Activated naive CD4-positive, alpha-beta T cell treated with Interleukin-2 at 50 U/mL for 16 hours (primary cell): ENCODE measurements around the gene TOX4.
"Not testable (repeated sequence)": the region's sequence is repeated elsewhere in the genome, so short reads cannot be mapped to it uniquely, and the experiment has no call there.

ENCODE experiments used
- DNase-seq: peaks from one replicate; pipeline ENCODE4 v3.0.0-alpha.2; 2020

Gene TOX4

DNA sequence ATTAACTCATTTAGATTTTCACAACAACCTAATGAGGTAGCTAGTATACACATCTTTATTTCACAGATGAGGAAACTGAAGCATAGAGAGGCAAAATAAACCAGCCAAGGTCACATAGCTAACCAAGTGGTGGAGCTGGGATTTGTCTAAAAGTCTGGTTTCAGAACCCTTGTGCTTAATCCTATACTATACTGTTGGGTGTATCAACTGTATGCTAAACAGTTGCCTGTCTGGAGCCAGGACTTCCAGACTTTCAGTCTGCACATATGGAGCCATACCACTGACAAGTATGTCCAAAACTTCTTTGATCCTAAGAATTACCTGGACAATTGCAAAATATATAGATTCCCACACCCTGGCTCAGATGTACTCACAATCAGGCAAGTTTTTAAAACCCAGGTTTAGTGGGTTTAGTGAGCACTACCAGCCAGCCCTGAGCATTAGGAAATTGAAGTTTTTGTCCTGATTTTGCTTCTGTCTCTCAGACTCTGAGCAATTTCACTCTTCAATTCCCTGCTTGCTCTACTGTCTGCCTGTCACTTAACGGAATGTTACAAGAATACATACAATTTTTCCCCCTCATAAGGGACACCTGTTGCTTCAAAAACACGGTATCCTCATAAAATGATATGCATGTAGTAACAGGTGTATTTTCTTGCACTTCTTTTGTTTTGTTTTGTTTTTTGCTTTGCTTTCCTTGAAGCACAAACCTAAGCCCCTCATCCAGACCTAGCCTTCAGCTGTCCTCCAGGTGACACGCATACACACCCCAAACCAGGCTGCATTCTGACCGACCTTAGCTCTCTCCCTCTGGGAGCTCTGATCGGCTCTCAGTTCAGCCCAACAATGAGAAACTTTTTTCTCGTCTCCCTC lies 58.8 kb downstream of the TOX4 start:
- DNase-seq: no peak

DNA sequence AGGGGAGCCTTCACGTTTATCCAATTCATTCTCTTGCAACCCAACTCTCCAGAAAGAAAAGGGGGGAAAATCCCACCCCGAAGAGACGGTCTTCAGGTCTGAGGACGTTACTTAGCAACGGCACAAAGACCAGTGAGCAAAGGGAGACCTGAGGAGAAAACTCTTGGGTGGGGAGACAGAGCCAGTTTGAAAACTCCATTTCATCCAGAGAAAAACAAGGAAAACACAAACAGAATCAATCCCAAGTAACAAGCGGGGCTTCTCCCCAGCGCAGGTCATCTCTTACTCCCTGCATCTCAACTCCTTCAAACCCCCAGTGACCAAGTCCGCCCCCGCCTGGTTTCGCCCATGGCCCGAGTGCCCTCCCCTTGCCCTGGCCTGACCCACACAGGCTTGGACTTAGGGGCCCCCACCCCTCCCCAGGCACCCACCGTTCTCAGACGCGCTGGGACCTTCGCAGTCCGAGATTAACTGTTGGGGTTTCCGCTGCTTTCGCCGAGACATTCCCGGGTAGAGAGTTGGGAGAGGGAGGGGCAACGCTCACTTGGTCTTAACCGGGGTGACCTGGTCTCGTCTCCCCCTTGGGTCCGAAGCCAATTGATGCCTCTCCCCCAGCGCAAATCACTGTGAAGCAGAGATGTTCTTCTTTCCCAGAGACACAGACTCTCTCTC lies 59.6 kb downstream of the TOX4 start:
- no peak for DNase-seq

DNA sequence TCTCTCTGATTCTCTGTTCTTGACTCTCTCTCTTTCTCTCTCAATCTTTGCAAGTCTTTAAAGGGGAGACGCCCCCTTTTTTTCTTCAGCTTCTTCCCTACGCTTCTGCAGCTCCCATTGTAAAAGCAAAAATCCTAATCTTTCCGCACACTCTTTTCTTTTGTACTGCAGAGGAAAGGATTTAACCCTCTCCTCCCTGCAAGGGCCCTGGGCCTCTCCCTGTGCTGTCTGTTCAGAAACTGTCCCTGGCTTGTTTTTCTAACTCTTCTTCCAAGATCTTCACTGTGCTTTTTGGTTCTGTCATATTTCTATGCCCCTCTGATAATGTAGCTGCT lies 60.1 kb downstream of the TOX4 start:
- no peak for DNase-seq

GRCh38 chr14:21539189-21539940 lies 62.4 kb downstream of the TOX4 start:
- no peak for DNase-seq

DNA sequence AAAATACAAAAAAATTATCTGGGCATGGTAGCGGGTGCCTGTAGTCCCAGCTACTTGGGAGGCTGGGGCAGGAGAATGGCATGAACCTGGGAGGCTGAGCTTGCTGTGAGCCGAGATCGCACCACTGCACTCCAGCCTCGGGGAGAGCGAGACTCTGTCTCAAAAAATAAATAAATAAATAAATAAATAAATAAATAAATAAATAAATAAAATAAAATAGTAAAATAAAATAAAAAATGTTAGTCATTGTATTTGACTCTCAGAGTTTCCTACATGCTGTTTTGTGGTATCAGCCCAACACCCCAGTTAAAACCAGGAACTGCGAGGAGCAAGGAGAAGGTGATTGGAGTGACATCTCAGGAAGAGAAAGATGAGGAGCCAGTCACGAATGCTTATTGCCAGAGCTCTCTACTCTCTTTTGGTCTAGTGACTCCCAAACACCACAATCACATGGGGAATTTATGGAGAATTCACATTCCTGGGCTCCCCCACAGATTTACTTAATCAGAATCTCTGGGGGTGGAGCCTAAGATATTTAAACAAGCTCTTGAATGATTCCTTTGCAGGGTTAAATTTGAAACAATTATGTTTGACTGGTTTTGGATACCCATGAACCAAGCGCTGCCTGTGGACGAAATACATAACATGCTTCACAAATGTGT lies 64.5 kb downstream of the TOX4 start:
- DNase-seq: no peak

GRCh38 chr14:21543521-21543960 lies 66.5 kb downstream of the TOX4 start:
- DNase-seq: no peak

DNA sequence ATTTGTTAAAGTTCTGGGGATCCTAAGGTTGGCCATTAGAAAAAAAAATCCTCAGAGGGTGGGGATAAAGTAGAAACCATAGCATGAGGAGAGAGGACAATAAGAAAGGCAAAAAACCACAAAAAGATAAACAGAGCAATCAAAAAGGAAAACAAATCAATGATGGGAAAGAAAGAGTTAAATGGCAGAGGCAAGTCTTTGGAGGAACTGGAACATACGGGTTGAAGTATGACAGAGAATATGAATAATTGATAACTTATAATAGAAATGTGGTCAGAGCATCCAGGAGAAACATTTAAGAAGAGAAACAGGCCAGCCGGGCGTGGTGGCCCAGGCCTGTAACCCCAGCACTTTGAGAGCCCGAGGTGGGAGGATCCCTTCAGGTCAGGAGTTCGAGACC lies 67.0 kb downstream of the TOX4 start:
- no peak for DNase-seq

GRCh38 chr14:21544588-21544987 lies 67.6 kb downstream of the TOX4 start:
- not testable (repeated sequence) for DNase-seq
